DND-41 (cell line): Measurements from ENCODE around the gene TENT5C.
A peak's percentile ranks its signal among the peaks of the same experiment; 100 is the strongest.

Source experiments
- ATAC-seq: fragments of 200-7000 bp; cut with Tn5 transposase; 3 replicates; pipeline ENCODE4 v1.9.1; 2021; ENCODE audit warnings: low read depth; ENCODE audit not compliant: insufficient read depth
- DNase-seq: peaks from one replicate; pipeline ENCODE4 v3.0.0-alpha.2; 2020
- H2AFZ ChIP-seq: 2 replicates; pipeline ENCODE4 v1.6.0; 2012; ENCODE audit warnings: low read depth, low read length
- H3K27ac ChIP-seq: 2 replicates; pipeline ENCODE4 v1.5.1; 2012; ENCODE audit warnings: low read length, inconsistent platforms
- H3K27me3 ChIP-seq: fragments of 200-600 bp; sonication (generic); 2 replicates; pipeline ENCODE4 v1.6.0; 2012; ENCODE audit warnings: low read length, mild to moderate bottlenecking, inconsistent platforms; ENCODE audit not compliant: insufficient read depth, poor library complexity
- H3K36me3 ChIP-seq: 2 replicates; pipeline ENCODE4 v1.5.1; 2012; ENCODE audit warnings: low read length, inconsistent platforms; ENCODE audit not compliant: insufficient read depth
- H3K4me1 ChIP-seq: 2 replicates; pipeline ENCODE4 v1.5.1; 2012; ENCODE audit warnings: mild to moderate bottlenecking, low read length; ENCODE audit not compliant: insufficient read depth
- H3K4me2 ChIP-seq: 2 replicates; pipeline ENCODE4 v1.6.0; 2012; ENCODE audit warnings: mild to moderate bottlenecking, moderate library complexity, low read length, inconsistent platforms; ENCODE audit not compliant: insufficient read depth
- H3K4me3 ChIP-seq, 2 experiments: fragments of 200-600 bp in 1 of 2; shearing (Covaris generic) in 1 of 2; 2 replicates each; pipeline ENCODE4 v1.5.1; 2012 to 2016; ENCODE audit warnings: inconsistent platforms in 2 of 2, low read length in 2 of 2, mild to moderate bottlenecking in 2 of 2, low read depth in 1 of 2, moderate library complexity in 1 of 2
- H3K79me2 ChIP-seq: 2 replicates; pipeline ENCODE4 v1.6.0; 2012; ENCODE audit warnings: low read length, inconsistent platforms; ENCODE audit not compliant: insufficient read depth
- H3K9ac ChIP-seq: 2 replicates; pipeline ENCODE4 v1.6.0; 2012; ENCODE audit warnings: low read depth, mild to moderate bottlenecking, inconsistent platforms, low read length, moderate library complexity
- H3K9me3 ChIP-seq: 2 replicates; pipeline ENCODE4 v1.5.1; 2012; ENCODE audit warnings: low read length, moderate library complexity, mild to moderate bottlenecking, inconsistent platforms; ENCODE audit not compliant: insufficient read depth, severe bottlenecking
- H4K20me1 ChIP-seq: 2 replicates; pipeline ENCODE4 v1.6.0; 2012; ENCODE audit warnings: low read length; ENCODE audit not compliant: insufficient read depth
- CTCF ChIP-seq: IDR thresholded peaks from 2 replicates; pipeline ENCODE4 v1.5.1; 2012; ENCODE audit warnings: borderline replicate concordance, low read length, moderate library complexity, mild to moderate bottlenecking; ENCODE audit not compliant: poor library complexity, severe bottlenecking; ENCODE audit errors: extremely low read depth
- EZH2 ChIP-seq: IDR thresholded peaks from 3 replicates; pipeline ENCODE4 v1.6.1; 2012; ENCODE audit warnings: borderline replicate concordance, low read depth, mild to moderate bottlenecking, moderate library complexity, low read length, inconsistent platforms; ENCODE audit not compliant: severe bottlenecking

TENT5C gene

GRCh38 chr1:117565076-117565556, 40.7 kb upstream of the TENT5C start:
- no peaks in the 10 kb centered on the region for H3K9me3 ChIP-seq
- H4K20me1 ChIP-seq, result no peaks in the 10 kb centered on the region
- no peaks in the 10 kb centered on the region for H3K4me1 ChIP-seq
- H3K4me2 ChIP-seq, result no peak overlapping the region
- no peak overlapping the region for H3K9ac ChIP-seq
- TF ChIP-seq EZH2 (no peak), CTCF (no peak)
- H3K27ac ChIP-seq, result no peak overlapping the region
- no peaks in the 10 kb centered on the region for H3K27me3 ChIP-seq
- no peaks in the 10 kb centered on the region for H3K36me3 ChIP-seq
- H3K4me3 ChIP-seq, result no peak overlapping the region
- no peak overlapping the region for H2AFZ ChIP-seq
- ATAC-seq (no peak), DNase-seq (no peak)
- no peaks in the 10 kb centered on the region for H3K79me2 ChIP-seq

GRCh38 chr1:117565745-117566455, 39.9 kb upstream of the TENT5C start:
- H3K4me3 ChIP-seq, result no peak overlapping the region
- no peak overlapping the region for H3K9ac ChIP-seq
- H3K79me2 ChIP-seq, result no peaks in the 10 kb centered on the region
- no peaks in the 10 kb centered on the region for H3K9me3 ChIP-seq
- no peak overlapping the region for H3K27ac ChIP-seq
- H3K4me1 ChIP-seq, result no peaks in the 10 kb centered on the region
- no peak overlapping the region for H2AFZ ChIP-seq
- no peaks in the 10 kb centered on the region for H3K27me3 ChIP-seq
- TF ChIP-seq EZH2, result no peak
- no peak for TF ChIP-seq CTCF
- H4K20me1 ChIP-seq, result no peaks in the 10 kb centered on the region
- DNase-seq, result no peak
- ATAC-seq, result no peak
- no peak overlapping the region for H3K4me2 ChIP-seq
- H3K36me3 ChIP-seq, result no peaks in the 10 kb centered on the region

- Histone ChIP-seq H2AFZ (no peak overlapping the region), H3K9me3 (no peaks in the 10 kb centered on the region), H3K27me3 (no peaks in the 10 kb centered on the region), H3K4me3 (no peak overlapping the region), H3K4me2 (no peak overlapping the region), H4K20me1 (no peaks in the 10 kb centered on the region), H3K36me3 (no peaks in the 10 kb centered on the region), H3K4me1 (no peaks in the 10 kb centered on the region), H3K27ac (no peak overlapping the region), H3K9ac (no peak overlapping the region), H3K79me2 (no peaks in the 10 kb centered on the region)
- TF ChIP-seq EZH2 (no peak), CTCF (no peak)
- peak; percentile 0 for DNase-seq
- no peak for ATAC-seq
Measured at GRCh38 chr1:117566556-117566955, 39.3 kb upstream of the TENT5C start.
